HEK293 (cell line): ENCODE results near the gene SLC25A39.
A peak's percentile ranks its signal among the peaks of the same experiment; 100 is the strongest.

Source experiments
- BCL11B ChIP-seq: fragments of 450-650 bp; formaldehyde crosslinking; IDR thresholded peaks from 2 replicates; pipeline ENCODE4 v1.5.1; 2016; ENCODE audit warnings: low read depth, missing biosample characterization, missing genetic modification characterization
- GLI2 ChIP-seq: fragments of 450-650 bp; formaldehyde crosslinking; IDR thresholded peaks from 2 replicates; pipeline ENCODE4; 2017; ENCODE audit warnings: missing biosample characterization, missing genetic modification characterization, low read depth, borderline replicate concordance
- HIC1 ChIP-seq: fragments of 450-650 bp; formaldehyde crosslinking; IDR thresholded peaks from 2 replicates; pipeline ENCODE4 v1.5.1; 2016; ENCODE audit warnings: missing biosample characterization, missing genetic modification characterization
- HOXC10 ChIP-seq: sonication (generic); formaldehyde crosslinking; IDR thresholded peaks from 2 replicates; pipeline ENCODE4 v1.8.1; 2023; ENCODE audit warnings: mild to moderate bottlenecking, missing genetic modification reagents
- KLF10 ChIP-seq: fragments of 450-650 bp; IDR thresholded peaks from 2 replicates; pipeline ENCODE4 v1.5.1; 2018; ENCODE audit warnings: missing biosample characterization, mild to moderate bottlenecking, missing genetic modification characterization
- KLF8 ChIP-seq: fragments of 450-650 bp; formaldehyde crosslinking; IDR thresholded peaks from 2 replicates; pipeline ENCODE4 v1.5.1; 2016; ENCODE audit warnings: missing biosample characterization, missing genetic modification characterization
- PRDM10 ChIP-seq: fragments of 450-650 bp; formaldehyde crosslinking; IDR thresholded peaks from 2 replicates; pipeline ENCODE4 v1.5.1; 2016; ENCODE audit warnings: missing biosample characterization, missing genetic modification characterization
- SP7 ChIP-seq: fragments of 450-650 bp; formaldehyde crosslinking; IDR thresholded peaks from 2 replicates; pipeline ENCODE4 v1.5.1; 2016; ENCODE audit warnings: missing biosample characterization, missing genetic modification characterization
- TSHZ1 ChIP-seq: fragments of 450-650 bp; formaldehyde crosslinking; IDR thresholded peaks from 2 replicates; pipeline ENCODE4 v1.5.1; 2016; ENCODE audit warnings: missing biosample characterization, missing genetic modification characterization, borderline replicate concordance
- YY2 ChIP-seq: fragments of 450-650 bp; formaldehyde crosslinking; IDR thresholded peaks from 2 replicates; pipeline ENCODE4 v1.5.1; 2016; ENCODE audit warnings: missing biosample characterization, missing genetic modification characterization
- ZBTB6 ChIP-seq: fragments of 450-650 bp; formaldehyde crosslinking; IDR thresholded peaks from 2 replicates; pipeline ENCODE4 v1.5.1; 2017; ENCODE audit warnings: missing biosample characterization, missing genetic modification characterization
- ZBTB8A ChIP-seq: fragments of 450-650 bp; formaldehyde crosslinking; IDR thresholded peaks from 2 replicates; pipeline ENCODE4 v1.5.1; 2016; ENCODE audit warnings: missing biosample characterization, missing genetic modification characterization
- ZNF155 ChIP-seq: fragments of 450-650 bp; formaldehyde crosslinking; IDR thresholded peaks from 2 replicates; pipeline ENCODE4 v1.5.1; 2016; ENCODE audit warnings: missing biosample characterization, missing genetic modification characterization
- ZNF202 ChIP-seq: fragments of 450-650 bp; formaldehyde crosslinking; IDR thresholded peaks from 2 replicates; pipeline ENCODE4 v1.5.1; 2016; ENCODE audit warnings: missing biosample characterization, missing genetic modification characterization, borderline replicate concordance
- ZNF214 ChIP-seq: fragments of 450-650 bp; formaldehyde crosslinking; IDR thresholded peaks from 2 replicates; pipeline ENCODE4 v1.5.1; 2017; ENCODE audit warnings: missing biosample characterization, mild to moderate bottlenecking, missing genetic modification characterization, borderline replicate concordance
- ZNF223 ChIP-seq: fragments of 450-650 bp; formaldehyde crosslinking; IDR thresholded peaks from 2 replicates; pipeline ENCODE4 v1.5.1; 2016; ENCODE audit warnings: missing biosample characterization, missing genetic modification characterization
- ZNF280C ChIP-seq: fragments of 450-650 bp; formaldehyde crosslinking; IDR thresholded peaks from 2 replicates; pipeline ENCODE4 v1.5.1; 2016; ENCODE audit warnings: missing biosample characterization, missing genetic modification characterization
- ZNF335 ChIP-seq: fragments of 450-650 bp; formaldehyde crosslinking; conservative IDR thresholded peaks from 2 replicates; pipeline ENCODE4 v1.5.1; 2016; ENCODE audit warnings: missing biosample characterization, missing genetic modification characterization
- ZNF341 ChIP-seq: fragments of 450-650 bp; formaldehyde crosslinking; IDR thresholded peaks from 2 replicates; pipeline ENCODE4; 2016; ENCODE audit warnings: low read depth, missing biosample characterization, missing genetic modification characterization
- ZNF37A ChIP-seq: fragments of 450-650 bp; IDR thresholded peaks from 2 replicates; pipeline ENCODE4 v1.5.1; 2018; ENCODE audit warnings: missing biosample characterization, missing genetic modification characterization
- ZNF426 ChIP-seq: fragments of 450-650 bp; formaldehyde crosslinking; IDR thresholded peaks from 2 replicates; pipeline ENCODE4 v1.5.1; 2017; ENCODE audit warnings: missing biosample characterization, missing genetic modification characterization, mild to moderate bottlenecking, inconsistent platforms, moderate library complexity
- ZNF48 ChIP-seq: fragments of 450-650 bp; formaldehyde crosslinking; IDR thresholded peaks from 2 replicates; pipeline ENCODE4 v1.5.1; 2016; ENCODE audit warnings: missing biosample characterization, missing genetic modification characterization
- ZNF548 ChIP-seq: fragments of 450-650 bp; formaldehyde crosslinking; IDR thresholded peaks from 2 replicates; pipeline ENCODE4 v1.5.1; 2016; ENCODE audit warnings: missing biosample characterization, missing genetic modification characterization
- ZNF558 ChIP-seq: fragments of 450-650 bp; formaldehyde crosslinking; IDR thresholded peaks from 2 replicates; pipeline ENCODE4 v1.5.1; 2016; ENCODE audit warnings: missing biosample characterization, missing genetic modification characterization
- ZSCAN5A ChIP-seq: fragments of 450-650 bp; formaldehyde crosslinking; IDR thresholded peaks from 2 replicates; pipeline ENCODE4 v1.5.1; 2016; ENCODE audit warnings: missing biosample characterization, missing genetic modification characterization
- ZXDB ChIP-seq: fragments of 450-650 bp; formaldehyde crosslinking; IDR thresholded peaks from 2 replicates; pipeline ENCODE4 v1.5.1; 2016; ENCODE audit warnings: missing biosample characterization, missing genetic modification characterization

Gene SLC25A39

GRCh38 chr17:44324571-44325275 lies at the start of gene SLC25A39 (continued):
- TF ChIP-seq ZNF335 (peak; percentile 81), TSHZ1 (tag by site-specific recombination) (no peak), ZNF155 (tag by site-specific recombination) (no peak), ZNF202 (no peak), ZNF280C (tag by site-specific recombination) (no peak), ZNF548 (tag by site-specific recombination) (no peak), HIC1 (tag by site-specific recombination) (no peak), HOXC10 (peak; percentile 57; the same call in 1 of the 2 replicates), ZNF426 (tag by site-specific recombination) (no peak), ZXDB (tag by site-specific recombination) (no peak), ZBTB8A (tag by site-specific recombination) (peak; percentile 14), KLF10 (tag by site-specific recombination) (peak; percentile 74; the same call in 1 of the 2 replicates), ZNF214 (tag by site-specific recombination) (no peak), ZNF48 (tag by site-specific recombination) (no peak), ZNF37A (tag by site-specific recombination) (no peak), ZBTB6 (tag by site-specific recombination) (peak; percentile 46; the same call in 1 of the 2 replicates), ZNF341 (tag by site-specific recombination) (no peak), ZSCAN5A (tag by site-specific recombination) (no peak), ZNF558 (tag by site-specific recombination) (no peak), ZNF223 (tag by site-specific recombination) (no peak), YY2 (tag by site-specific recombination) (no peak), SP7 (tag by site-specific recombination) (no peak), PRDM10 (tag by site-specific recombination) (peak; percentile 31; the same call in 1 of the 2 replicates), BCL11B (no peak), GLI2 (no peak), KLF8 (tag by site-specific recombination) (peak; percentile 57)
